Measurements from ENCODE around the gene PACSIN1.

The PACSIN1 gene

DNA sequence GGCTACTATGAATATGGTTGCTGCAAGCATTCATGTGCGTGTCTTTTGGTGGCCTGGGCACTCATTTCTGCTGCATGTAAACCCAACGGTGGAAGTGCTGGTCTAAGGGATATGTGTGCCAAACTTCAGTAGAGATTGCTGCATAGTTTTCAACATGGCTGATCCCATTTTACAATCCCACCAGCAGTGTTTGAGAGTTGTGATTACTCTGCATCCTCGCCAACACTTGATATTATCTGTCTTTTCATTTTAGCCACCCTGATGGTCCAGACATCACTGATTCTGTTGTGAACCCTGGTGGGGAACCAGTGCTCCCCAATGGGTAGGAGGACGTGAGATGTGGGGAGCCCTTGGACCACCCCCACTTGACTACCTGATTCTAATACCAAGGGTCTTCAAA, 27.5 kb downstream of the PACSIN1 start:
- TF ChIP-seq ZNF8 (CRISPR knock-in tag; IDR thresholded peaks at IDR 0.05) (no peak), BACH2 (CRISPR knock-in tag; IDR thresholded peaks at IDR 0.05; ENCODE audit: borderline replicate concordance) (no peak), RARB (CRISPR knock-in tag; IDR thresholded peaks at IDR 0.05) (no peak), ZNF565 (CRISPR knock-in tag; conservative IDR thresholded peaks at IDR 0.05; ENCODE audit: low read depth) (no peak), ZFP30 (CRISPR knock-in tag; IDR thresholded peaks at IDR 0.05) (no peak), ARNTL (CRISPR knock-in tag; IDR thresholded peaks at IDR 0.05; ENCODE audit: borderline replicate concordance, low read depth) (no peak), ESRRG (CRISPR knock-in tag; IDR thresholded peaks at IDR 0.05) (no peak), TOX (CRISPR knock-in tag; IDR thresholded peaks at IDR 0.05; ENCODE audit: borderline replicate concordance) (no peak), SNAI2 (CRISPR knock-in tag; IDR thresholded peaks at IDR 0.05) (no peak), TCF4 (CRISPR knock-in tag; IDR thresholded peaks at IDR 0.05; ENCODE audit: borderline replicate concordance) (no peak), ZNF70 (CRISPR knock-in tag; IDR thresholded peaks at IDR 0.05) (no peak), OSR1 (CRISPR knock-in tag; IDR thresholded peaks at IDR 0.05) (no peak), ZFP3 (CRISPR knock-in tag; IDR thresholded peaks at IDR 0.05) (no peak), GLIS3 (CRISPR knock-in tag; IDR thresholded peaks at IDR 0.05) (no peak)
- TF ChIP-seq, protein P1, sequence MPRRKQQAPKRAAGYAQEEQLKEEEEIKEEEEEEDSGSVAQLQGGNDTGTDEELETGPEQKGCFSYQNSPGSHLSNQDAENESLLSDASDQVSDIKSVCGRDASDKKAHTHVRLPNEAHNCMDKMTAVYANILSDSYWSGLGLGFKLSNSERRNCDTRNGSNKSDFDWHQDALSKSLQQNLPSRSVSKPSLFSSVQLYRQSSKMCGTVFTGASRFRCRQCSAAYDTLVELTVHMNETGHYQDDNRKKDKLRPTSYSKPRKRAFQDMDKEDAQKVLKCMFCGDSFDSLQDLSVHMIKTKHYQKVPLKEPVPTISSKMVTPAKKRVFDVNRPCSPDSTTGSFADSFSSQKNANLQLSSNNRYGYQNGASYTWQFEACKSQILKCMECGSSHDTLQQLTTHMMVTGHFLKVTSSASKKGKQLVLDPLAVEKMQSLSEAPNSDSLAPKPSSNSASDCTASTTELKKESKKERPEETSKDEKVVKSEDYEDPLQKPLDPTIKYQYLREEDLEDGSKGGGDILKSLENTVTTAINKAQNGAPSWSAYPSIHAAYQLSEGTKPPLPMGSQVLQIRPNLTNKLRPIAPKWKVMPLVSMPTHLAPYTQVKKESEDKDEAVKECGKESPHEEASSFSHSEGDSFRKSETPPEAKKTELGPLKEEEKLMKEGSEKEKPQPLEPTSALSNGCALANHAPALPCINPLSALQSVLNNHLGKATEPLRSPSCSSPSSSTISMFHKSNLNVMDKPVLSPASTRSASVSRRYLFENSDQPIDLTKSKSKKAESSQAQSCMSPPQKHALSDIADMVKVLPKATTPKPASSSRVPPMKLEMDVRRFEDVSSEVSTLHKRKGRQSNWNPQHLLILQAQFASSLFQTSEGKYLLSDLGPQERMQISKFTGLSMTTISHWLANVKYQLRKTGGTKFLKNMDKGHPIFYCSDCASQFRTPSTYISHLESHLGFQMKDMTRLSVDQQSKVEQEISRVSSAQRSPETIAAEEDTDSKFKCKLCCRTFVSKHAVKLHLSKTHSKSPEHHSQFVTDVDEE (CRISPR knock-in tag; IDR thresholded peaks at IDR 0.05), result no peak
- TF ChIP-seq, protein P2, sequence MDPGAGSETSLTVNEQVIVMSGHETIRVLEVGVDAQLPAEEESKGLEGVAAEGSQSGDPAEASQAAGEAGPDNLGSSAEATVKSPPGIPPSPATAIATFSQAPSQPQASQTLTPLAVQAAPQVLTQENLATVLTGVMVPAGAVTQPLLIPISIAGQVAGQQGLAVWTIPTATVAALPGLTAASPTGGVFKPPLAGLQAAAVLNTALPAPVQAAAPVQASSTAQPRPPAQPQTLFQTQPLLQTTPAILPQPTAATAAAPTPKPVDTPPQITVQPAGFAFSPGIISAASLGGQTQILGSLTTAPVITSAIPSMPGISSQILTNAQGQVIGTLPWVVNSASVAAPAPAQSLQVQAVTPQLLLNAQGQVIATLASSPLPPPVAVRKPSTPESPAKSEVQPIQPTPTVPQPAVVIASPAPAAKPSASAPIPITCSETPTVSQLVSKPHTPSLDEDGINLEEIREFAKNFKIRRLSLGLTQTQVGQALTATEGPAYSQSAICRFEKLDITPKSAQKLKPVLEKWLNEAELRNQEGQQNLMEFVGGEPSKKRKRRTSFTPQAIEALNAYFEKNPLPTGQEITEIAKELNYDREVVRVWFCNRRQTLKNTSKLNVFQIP (CRISPR knock-in tag; IDR thresholded peaks at IDR 0.05; ENCODE audit: borderline replicate concordance, low read depth), result no peak
- TF ChIP-seq, protein P3, sequence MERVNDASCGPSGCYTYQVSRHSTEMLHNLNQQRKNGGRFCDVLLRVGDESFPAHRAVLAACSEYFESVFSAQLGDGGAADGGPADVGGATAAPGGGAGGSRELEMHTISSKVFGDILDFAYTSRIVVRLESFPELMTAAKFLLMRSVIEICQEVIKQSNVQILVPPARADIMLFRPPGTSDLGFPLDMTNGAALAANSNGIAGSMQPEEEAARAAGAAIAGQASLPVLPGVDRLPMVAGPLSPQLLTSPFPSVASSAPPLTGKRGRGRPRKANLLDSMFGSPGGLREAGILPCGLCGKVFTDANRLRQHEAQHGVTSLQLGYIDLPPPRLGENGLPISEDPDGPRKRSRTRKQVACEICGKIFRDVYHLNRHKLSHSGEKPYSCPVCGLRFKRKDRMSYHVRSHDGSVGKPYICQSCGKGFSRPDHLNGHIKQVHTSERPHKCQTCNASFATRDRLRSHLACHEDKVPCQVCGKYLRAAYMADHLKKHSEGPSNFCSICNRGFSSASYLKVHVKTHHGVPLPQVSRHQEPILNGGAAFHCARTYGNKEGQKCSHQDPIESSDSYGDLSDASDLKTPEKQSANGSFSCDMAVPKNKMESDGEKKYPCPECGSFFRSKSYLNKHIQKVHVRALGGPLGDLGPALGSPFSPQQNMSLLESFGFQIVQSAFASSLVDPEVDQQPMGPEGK (CRISPR knock-in tag; IDR thresholded peaks at IDR 0.05; ENCODE audit: borderline replicate concordance), result no peak
- ATAC-seq, result no peak

DNA sequence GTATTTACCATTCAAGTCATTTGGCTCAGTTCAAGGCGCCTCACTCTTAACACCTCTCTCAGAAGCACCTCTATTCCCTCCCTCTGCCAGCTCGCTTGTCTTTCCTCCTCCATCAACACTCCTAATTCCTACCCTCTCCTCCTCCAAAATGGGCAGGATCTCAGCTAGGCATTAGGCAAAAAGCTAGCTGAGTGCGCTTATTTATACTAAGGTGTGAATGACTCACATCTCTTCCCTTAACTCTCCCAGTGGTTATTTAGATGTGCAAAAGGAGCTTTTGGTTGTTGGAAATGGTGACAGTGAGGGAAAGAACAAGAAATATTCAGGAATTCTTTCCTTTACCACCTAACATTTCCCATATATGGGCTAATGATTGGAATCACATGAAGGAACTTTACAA, 29.1 kb downstream of the PACSIN1 start:
- no peak for ATAC-seq
- TF ChIP-seq ZFP3 (CRISPR knock-in tag; IDR thresholded peaks at IDR 0.05) (no peak), RARB (CRISPR knock-in tag; IDR thresholded peaks at IDR 0.05) (no peak), OSR1 (CRISPR knock-in tag; IDR thresholded peaks at IDR 0.05) (no peak), GLIS3 (CRISPR knock-in tag; IDR thresholded peaks at IDR 0.05) (no peak)

DNA sequence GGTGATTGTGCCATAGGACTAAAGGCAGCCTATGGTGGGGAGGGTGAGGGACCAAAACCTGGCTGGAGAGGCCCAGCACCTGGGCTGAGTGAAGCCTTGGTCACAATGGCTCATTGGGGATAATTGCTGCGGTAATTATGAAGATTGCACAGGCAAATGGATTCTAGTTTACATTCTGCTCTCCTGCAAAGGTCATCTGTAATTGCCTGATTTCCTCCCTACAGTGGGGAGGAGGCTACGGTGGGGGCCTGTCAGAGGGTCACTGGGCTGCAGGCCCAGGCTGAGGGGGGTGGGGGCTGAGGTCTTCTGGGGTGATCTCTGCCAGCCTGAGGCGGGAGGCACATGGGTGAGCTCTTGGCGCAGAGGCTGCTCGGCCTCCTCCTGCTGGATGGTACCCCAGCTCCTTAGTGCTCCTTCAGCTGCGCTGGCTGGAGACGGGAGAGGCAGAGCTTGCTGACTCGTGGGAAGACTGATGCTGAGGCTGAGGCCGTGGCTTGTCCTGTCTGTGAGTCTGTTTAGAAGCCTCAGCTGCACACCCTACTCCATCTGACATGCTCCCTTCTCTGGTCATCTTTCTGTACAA, 30.3 kb downstream of the PACSIN1 start:
- TF ChIP-seq, protein P3 (CRISPR knock-in tag; IDR thresholded peaks at IDR 0.05; ENCODE audit: borderline replicate concordance), result no peak
- TF ChIP-seq OSR1 (CRISPR knock-in tag; IDR thresholded peaks at IDR 0.05) (no peak), ARNTL (CRISPR knock-in tag; IDR thresholded peaks at IDR 0.05; ENCODE audit: borderline replicate concordance, low read depth) (no peak), ISL1 (CRISPR knock-in tag; IDR thresholded peaks at IDR 0.05) (no peak), RARB (CRISPR knock-in tag; IDR thresholded peaks at IDR 0.05) (no peak), PPARA (CRISPR knock-in tag; IDR thresholded peaks at IDR 0.05; ENCODE audit: borderline replicate concordance) (no peak), CSDC2 (CRISPR knock-in tag; IDR thresholded peaks at IDR 0.05) (no peak), TOX (CRISPR knock-in tag; IDR thresholded peaks at IDR 0.05; ENCODE audit: borderline replicate concordance) (no peak)
- TF ChIP-seq, protein P2 (CRISPR knock-in tag; IDR thresholded peaks at IDR 0.05; ENCODE audit: borderline replicate concordance, low read depth), result no peak
- TF ChIP-seq, protein P1 (CRISPR knock-in tag; IDR thresholded peaks at IDR 0.05), result no peak
- ATAC-seq, result no peak

Data from SK-N-SH treated with all-trans-retinoic acid at 6 μM for 48 hours (cell line).